Measurements from ENCODE around the gene ANKS1B.
"Not testable (repeated sequence)": the region's sequence is repeated elsewhere in the genome, so short reads cannot be mapped to it uniquely, and the experiment has no call there.

Gene ANKS1B

GRCh38 chr12:99984271-99985128 is at the start of gene ANKS1B:
TSS of gene ANKS1B (minus strand) at chr12:99984936. CDS start at chr12:99984237, 699 bp downstream.
- peak; percentile 90 for DNase-seq

GRCh38 chr12:100031836-100032235 is 47.1 kb upstream of the ANKS1B start:
- DNase-seq, result peak; percentile 47

- no peak for DNase-seq
Measured at GRCh38 chr12:100027671-100028070, 42.9 kb upstream of the ANKS1B start.

GRCh38 chr12:100026241-100026640 is 41.5 kb upstream of the ANKS1B start:
- DNase-seq, result no peak

- no peak for DNase-seq
Measured at GRCh38 chr12:100024974-100025555, 40.3 kb upstream of the ANKS1B start.

GRCh38 chr12:100020370-100020769 is 35.6 kb upstream of the ANKS1B start:
- DNase-seq, result no peak

GRCh38 chr12:100017056-100017455 is 32.3 kb upstream of the ANKS1B start:
- DNase-seq, result no peak

GRCh38 chr12:100016304-100016703 is 31.6 kb upstream of the ANKS1B start:
- DNase-seq, result not testable (repeated sequence)

GRCh38 chr12:100005846-100006245 is 21.1 kb upstream of the ANKS1B start:
- DNase-seq, result not testable (repeated sequence)

- DNase-seq, result no peak
Measured at GRCh38 chr12:99997806-99998205, 13.1 kb upstream of the ANKS1B start.

- DNase-seq, result no peak
Measured at GRCh38 chr12:99996095-99996494, 11.4 kb upstream of the ANKS1B start.

GRCh38 chr12:99985631-99986030 is 895 bp upstream of the ANKS1B start:
- DNase-seq, result no peak

- no peak for DNase-seq
Measured at GRCh38 chr12:99985129-99985570, 414 bp upstream of the ANKS1B start.

- DNase-seq, result peak; percentile 63
Measured at GRCh38 chr12:99983456-99984258, 1.1 kb downstream of the ANKS1B start.

- DNase-seq, result no peak
Measured at GRCh38 chr12:99981639-99982190, 3.0 kb downstream of the ANKS1B start.

- DNase-seq, result no peak
Measured at GRCh38 chr12:99979471-99979870, 5.3 kb downstream of the ANKS1B start.

- DNase-seq, result no peak
Measured at GRCh38 chr12:99978152-99978551, 6.6 kb downstream of the ANKS1B start.

- DNase-seq, result no peak
Measured at GRCh38 chr12:99977550-99977949, 7.2 kb downstream of the ANKS1B start.

GRCh38 chr12:99976762-99977161 is 8.0 kb downstream of the ANKS1B start:
- DNase-seq, result no peak

- no peak for DNase-seq
Measured at GRCh38 chr12:99975321-99975720, 9.4 kb downstream of the ANKS1B start.

GRCh38 chr12:99974146-99974545 is 10.6 kb downstream of the ANKS1B start:
- no peak for DNase-seq

GRCh38 chr12:99966429-99966828 is 18.3 kb downstream of the ANKS1B start:
- no peak for DNase-seq

GRCh38 chr12:99960311-99960710 is 24.4 kb downstream of the ANKS1B start:
- no peak for DNase-seq

All from eye (tissue), 1 donor.